CMK (cell line): Measurements from ENCODE around the gene RIMS4.

Experiments used
- DNase-seq: peaks from one replicate; pipeline ENCODE4 v3.0.0-alpha.2; 2010; ENCODE audit warnings: low read depth

The RIMS4 gene

DNA sequence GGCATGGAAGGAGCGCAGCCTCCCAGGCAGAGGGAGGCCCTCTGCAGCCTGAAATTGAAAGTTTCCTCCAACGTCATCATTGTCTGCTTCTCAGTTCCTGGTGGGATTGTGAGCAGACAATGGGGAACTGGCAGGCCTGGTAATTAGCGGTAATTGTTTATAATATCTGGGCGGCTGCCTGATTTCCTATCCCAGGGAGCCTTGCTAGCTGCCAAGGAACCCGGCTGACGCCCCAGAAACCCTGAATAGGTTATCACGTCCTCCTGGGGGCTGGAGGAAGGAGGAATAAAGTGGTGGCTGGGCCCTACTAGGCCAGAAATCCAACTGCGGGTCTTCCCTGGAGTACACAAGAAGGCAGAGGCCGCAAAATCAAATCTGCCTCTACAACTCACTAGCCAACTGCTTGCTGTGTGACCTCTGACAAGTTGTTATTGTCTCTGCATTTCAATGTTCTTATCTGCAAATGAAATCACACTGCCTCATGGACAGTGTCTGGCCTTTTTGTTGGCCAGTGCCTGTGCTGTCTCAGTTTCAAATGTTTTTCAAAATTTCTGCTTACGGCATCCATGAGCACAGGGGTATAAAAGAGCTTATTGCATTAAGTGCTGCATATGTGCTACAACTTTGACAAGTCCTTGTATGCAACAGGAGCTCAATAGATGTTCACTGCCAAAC is 47.7 kb downstream of the RIMS4 start:
- DNase-seq, result no peak

- no peak for DNase-seq
These were observed 48.9 kb downstream of the RIMS4 start for GRCh38 chr20:44761423-44761822.

GRCh38 chr20:44759595-44759994 is 50.8 kb downstream of the RIMS4 start:
- no peak for DNase-seq

DNA sequence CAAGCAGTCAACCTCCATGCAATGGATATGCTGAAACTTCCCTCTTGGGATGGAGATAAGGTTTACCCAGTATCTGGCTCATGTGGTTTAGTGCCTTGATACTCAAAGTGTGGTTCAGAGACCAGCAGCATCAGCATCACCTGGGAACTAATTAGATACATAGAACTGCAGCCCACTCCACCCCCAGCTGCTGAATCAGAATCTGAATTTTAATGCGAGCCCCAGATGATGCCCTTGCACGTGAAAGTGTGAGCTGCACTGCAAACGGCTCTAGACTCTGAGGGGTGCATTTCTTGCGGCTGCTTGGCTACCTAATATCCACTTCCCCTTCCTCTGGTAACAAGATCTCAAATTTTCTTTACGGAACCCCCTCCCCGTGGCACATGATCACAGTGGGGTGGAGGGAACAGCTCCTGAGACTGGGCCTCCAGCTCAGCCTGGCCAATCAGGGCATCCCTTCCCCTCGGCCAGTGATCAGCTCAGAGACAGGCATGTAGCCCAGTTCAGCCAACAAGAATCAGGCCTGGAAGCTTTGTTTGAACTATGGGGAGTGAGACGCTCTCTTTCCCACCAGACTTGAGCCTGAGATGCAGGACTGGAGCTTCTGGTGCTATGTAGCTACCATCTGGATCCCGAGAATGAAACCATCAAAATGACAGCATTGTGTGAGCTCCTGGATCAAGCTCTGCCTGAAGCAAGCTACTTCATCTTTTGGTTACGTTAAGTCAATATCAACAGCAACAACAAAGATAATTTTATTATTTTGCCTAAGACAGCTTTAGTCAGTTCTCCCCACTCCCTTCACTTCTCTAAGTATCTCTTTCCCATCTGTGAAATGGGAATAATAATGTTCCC is 51.9 kb downstream of the RIMS4 start:
- DNase-seq, result no peak

DNA sequence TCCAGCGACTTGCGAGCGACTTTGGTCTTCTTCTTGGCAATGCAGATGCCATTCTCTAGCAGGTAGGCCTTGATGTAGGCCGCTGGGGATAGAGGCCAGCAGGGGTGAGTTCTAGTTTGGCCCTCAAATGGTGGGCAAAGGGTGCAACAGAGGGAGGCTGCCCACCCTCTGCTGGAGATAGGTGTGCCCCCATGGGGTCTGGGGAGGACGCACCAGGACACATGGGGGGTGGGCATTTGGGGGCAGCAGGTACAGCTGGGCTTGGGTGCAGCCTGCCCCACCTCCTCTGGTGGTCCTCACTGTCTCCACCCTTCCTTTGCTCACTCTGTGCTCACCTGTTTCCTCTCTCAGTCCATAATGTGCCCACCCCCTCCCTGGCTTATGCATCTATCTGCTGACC is 53.4 kb downstream of the RIMS4 start:
- no peak for DNase-seq

- DNase-seq, result no peak
These were observed 54.2 kb downstream of the RIMS4 start for GRCh38 chr20:44756011-44756688.

DNA sequence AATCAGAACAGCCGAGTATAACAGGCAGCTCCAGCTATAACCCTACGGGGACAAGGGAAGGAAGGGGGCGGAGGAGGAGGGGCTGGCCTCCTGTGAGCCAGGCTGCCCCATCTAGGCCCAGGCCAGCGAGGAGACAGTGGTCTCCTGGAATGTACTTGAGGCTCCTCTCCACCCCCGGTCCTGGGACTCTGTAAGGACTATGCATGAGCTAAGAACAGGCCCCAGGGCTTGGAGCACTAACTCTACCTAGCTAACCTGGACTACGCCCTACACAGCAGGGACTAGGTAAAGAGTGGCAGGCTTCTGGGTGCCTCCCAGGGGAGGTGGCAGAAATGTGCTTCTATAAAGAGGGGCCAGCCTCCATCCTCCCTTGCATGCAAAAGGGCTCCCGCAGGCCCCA is 55.8 kb downstream of the RIMS4 start:
- no peak for DNase-seq

- no peak for DNase-seq
These were observed 58.0 kb downstream of the RIMS4 start for GRCh38 chr20:44752099-44752931.

DNA sequence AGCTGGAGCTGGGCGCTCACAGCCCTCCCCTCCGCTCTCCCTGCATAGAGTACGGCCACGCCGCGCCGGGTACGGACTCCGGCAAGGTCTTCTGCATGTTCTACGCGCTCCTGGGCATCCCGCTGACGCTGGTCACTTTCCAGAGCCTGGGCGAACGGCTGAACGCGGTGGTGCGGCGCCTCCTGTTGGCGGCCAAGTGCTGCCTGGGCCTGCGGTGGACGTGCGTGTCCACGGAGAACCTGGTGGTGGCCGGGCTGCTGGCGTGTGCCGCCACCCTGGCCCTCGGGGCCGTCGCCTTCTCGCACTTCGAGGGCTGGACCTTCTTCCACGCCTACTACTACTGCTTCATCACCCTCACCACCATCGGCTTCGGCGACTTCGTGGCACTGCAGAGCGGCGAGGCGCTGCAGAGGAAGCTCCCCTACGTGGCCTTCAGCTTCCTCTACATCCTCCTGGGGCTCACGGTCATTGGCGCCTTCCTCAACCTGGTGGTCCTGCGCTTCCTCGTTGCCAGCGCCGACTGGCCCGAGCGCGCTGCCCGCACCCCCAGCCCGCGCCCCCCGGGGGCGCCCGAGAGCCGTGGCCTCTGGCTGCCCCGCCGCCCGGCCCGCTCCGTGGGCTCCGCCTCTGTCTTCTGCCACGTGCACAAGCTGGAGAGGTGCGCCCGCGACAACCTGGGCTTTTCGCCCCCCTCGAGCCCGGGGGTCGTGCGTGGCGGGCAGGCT is 60.1 kb downstream of the RIMS4 start:
- DNase-seq, result no peak

DNA sequence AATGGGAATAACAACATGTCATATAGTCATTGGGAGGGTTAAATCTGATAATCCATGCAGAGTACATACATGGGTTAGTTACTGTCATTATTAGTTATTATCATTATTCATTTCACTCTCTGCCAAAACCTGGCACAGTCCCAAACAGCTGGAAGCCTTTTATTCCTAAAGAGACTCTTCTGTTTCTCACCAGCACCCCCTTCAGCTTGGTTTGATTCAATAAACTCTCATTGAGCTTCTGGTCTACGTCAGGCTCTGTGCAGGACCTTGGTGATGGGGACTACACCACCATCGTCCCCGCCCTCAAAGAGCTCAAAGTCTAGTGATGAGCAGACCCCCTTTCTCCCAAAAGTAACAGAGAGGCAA is 62.4 kb downstream of the RIMS4 start:
- no peak for DNase-seq

GRCh38 chr20:44747166-44748004 is 63.0 kb downstream of the RIMS4 start:
- peak; percentile 61 for DNase-seq

DNA sequence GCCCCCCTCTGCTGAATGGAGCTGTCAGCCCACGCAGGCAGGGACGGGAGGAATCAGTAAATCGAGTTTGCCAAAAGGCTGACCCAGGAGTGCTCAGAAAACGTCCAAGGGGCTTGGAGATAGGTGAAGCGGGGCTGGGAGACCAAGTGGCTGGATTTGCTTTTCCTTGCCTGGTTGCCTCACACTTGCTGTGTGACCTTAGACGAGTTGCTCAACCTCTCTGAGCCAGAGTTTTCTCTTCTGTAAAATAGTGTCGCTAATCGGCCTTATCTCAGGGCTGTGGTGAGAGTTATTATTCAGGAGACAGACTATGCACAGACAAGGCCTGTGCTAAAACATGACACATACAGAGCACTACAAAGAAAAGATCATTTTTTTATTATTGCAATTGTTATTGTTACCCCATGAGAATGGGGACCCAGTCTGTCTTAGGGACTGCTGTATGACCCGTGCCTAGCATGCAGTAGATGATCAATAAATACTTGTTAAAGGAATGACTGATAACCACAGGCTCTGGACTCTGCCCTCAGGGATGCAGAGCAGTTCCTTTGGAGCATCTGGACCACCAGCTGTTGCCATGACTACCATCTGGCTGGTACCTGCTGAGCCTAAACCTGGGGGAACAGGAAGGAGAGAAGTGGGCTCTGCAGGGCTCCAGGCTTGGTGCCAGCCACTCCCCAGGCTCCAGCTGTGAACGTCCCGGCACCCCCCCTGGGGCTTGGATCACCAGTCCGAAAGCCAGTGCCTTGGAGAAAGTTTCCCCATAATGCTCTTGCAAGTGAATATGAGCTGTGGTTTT is 63.8 kb downstream of the RIMS4 start:
- DNase-seq, result no peak

GRCh38 chr20:44745598-44746366 is 64.6 kb downstream of the RIMS4 start, which contains the start of gene KCNK15:
TSS of gene KCNK15 (plus strand) at chr20:44745865. CDS start at chr20:44745911, 46 bp downstream.
- DNase-seq, result no peak

DNA sequence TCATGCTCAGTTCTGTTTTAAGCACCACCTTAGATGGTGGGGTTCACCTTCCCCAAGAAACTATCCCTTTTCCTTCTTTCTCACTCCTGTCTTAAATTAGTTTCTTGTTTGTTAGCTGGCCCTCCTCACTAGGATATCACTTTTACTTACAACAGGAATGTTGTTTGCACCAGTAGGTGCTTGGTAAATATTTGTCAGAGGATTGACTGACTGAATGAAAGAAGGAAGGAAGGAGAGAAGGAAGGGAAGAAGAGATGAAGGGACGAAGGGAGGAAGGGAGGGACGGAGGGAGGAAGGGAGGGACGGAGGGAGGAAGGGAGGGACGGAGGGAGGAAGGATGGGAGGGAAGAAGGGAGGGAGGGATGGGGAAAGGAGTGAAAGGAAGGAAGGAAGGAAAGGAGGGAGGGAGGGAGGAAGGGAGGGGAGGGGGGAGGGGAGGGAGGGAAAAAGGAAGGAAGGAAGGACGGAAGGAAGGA is 65.2 kb downstream of the RIMS4 start:
- DNase-seq, result no peak

GRCh38 chr20:44743916-44744655 is 66.3 kb downstream of the RIMS4 start:
- DNase-seq, result no peak

GRCh38 chr20:44743080-44743701 is 67.2 kb downstream of the RIMS4 start:
- no peak for DNase-seq

- DNase-seq, result no peak
These were observed 67.9 kb downstream of the RIMS4 start for GRCh38 chr20:44742304-44743079.
